Epithelial cell of esophagus (primary cell): ENCODE data around the gene HOXA11.

ENCODE experiments used
- DNase-seq: peaks from one replicate; pipeline ENCODE4 v3.0.0; 2010; ENCODE audit warnings: low read depth
- H3K4me3 ChIP-seq: 2 replicates; pipeline ENCODE4 v1.5.1; 2011; ENCODE audit warnings: mild to moderate bottlenecking, low read length, control low read depth
- TF ChIP-seq, protein P1 (sequence below): IDR thresholded peaks from 2 replicates; pipeline ENCODE4 v1.5.1; 2011; ENCODE audit warnings: low read depth, mild to moderate bottlenecking, low read length, control low read depth, inconsistent platforms; ENCODE audit not compliant: insufficient read depth; ENCODE audit errors: missing control alignments

The HOXA11 gene

DNA sequence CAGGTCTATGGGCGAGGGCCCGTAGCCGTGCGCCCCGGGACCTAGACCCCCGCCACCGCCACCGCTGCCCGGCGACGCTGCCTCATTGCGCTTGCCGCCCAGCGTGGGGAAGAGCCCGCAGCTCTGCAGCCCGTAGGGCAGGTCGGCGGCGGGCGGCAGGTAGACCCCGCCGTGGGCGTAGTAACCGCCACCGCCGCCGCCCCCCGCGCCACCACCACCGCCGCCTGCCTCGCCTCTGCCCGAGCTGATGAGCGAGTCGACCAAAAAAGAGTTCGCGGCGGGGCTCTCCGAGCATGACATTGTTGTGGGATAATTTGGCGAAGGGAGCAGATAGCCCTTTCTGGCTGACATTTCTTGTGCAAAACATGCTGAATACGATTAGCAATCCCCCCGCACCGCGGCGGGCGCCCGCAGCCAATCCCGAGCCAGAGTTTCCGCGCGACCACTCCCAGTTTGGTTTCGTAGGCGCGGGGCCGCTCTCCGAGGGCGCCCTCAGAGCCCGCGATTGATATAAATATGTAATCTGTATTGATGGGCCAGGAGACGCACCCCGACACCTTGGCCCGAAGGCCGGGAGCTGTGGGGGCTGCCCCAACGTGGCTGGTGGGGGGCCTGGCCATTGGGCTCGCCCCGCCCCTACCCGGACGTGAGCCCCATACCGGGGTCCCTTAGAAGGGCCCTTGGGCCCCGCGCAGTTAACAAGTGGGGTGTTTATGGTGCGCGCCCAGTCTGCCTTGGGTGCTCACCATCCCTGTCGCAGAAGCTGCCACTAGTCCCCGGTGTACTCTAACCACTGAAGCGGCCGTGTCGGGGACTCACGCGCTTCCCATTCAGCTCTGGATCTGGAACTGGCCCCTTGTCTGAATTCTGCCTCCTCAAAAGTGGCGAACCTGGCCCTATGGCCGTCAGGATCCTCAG, 10.8 kb downstream of the HOXA11 start, which contains the start of gene HOXA10:
Gene HOXA10, minus strand, starts transcription at position 365 of the 918 bp plus-strand sequence. Its CDS starts 14 bp downstream, at position 351.
- TF ChIP-seq, protein P1, sequence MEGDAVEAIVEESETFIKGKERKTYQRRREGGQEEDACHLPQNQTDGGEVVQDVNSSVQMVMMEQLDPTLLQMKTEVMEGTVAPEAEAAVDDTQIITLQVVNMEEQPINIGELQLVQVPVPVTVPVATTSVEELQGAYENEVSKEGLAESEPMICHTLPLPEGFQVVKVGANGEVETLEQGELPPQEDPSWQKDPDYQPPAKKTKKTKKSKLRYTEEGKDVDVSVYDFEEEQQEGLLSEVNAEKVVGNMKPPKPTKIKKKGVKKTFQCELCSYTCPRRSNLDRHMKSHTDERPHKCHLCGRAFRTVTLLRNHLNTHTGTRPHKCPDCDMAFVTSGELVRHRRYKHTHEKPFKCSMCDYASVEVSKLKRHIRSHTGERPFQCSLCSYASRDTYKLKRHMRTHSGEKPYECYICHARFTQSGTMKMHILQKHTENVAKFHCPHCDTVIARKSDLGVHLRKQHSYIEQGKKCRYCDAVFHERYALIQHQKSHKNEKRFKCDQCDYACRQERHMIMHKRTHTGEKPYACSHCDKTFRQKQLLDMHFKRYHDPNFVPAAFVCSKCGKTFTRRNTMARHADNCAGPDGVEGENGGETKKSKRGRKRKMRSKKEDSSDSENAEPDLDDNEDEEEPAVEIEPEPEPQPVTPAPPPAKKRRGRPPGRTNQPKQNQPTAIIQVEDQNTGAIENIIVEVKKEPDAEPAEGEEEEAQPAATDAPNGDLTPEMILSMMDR = no peak
- H3K4me3 ChIP-seq = no peak within 1 kb of the TSS
- DNase-seq = no peak

DNA sequence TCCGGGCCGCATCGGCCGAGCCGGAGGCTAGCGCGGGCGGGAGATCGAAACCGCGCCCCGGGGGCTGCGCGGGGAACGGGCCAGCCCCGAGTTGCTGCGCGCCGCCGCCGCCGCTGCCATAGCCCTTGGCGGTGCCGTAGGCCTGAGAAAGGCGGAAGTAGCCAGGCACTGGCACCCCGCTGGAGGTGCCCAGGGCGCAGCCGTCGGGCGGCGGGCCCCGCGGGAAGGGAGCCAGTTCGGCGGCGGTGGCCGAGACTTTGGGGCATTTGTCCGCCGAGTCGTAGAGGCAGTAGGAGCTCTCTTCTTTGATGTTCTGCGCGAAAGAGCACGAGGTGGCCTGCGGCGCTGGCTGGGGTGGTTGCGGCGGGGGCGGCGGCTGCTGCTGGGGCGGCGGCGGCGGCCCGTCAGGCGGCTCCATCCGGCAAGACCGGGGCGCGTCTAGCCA, 11.5 kb downstream of the HOXA11 start:
- H3K4me3 ChIP-seq = no peak overlapping the region
- TF ChIP-seq, protein P1 = no peak
- no peak for DNase-seq

DNA sequence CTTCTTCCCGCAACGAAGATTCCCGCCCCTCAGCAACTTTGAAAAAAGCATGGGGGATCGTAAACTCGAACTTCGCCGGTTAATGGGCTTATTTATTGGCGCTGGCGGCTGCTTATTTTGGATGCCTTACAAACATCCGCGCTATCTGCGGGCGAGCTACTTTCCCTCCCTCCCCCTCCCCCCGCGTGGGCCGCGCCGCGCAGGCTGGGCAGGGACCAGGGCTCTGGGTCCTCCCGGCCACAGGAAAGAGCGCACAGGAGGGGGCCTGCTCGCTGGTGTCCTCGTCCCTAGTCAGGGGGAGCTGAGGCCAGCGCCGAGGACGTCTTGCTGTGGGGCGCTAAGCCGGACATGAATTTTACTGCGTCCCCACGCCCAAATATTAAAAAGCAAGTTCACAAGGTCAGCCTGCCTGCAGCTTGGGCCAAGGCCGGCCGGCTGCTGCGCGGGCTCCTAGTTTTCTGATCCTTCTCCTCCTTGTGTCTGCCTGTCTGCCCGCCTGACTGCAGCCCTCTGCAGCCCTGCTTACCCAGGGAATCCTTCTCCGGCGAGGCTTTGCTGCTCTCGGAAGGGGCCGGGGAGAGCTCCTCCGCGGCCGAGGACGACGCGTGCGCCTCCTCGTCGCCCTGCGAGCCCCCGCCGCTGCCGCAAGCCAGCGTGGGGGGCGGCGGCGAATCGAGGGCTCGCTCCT, 12.1 kb downstream of the HOXA11 start:
- no peak overlapping the region for H3K4me3 ChIP-seq
- TF ChIP-seq, protein P1 = no peak
- DNase-seq = no peak

DNA sequence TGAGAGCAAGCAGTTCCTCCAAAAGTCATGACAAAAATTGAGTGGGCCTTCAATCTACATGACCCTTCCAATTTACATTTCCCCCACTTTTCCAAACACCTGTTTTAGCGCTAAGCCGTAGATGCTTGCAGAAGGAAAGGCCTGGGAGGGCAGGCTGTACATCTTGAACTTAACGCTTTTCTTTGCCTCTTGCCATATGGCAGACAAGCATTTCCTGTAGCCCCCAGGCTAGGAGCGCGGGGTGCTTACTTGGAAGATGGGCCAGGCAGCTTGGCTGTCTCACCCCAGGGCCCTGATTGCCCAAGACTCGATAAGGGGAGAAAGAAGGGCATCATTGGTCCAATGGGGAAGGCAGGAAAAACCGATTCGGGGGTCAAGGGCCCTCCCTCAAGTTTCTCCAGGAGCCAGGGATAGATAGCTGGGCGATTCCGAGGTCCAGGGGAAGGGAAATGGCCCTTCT, 12.7 kb downstream of the HOXA11 start:
- TF ChIP-seq, protein P1 = no peak
- H3K4me3 ChIP-seq = no peak overlapping the region
- no peak for DNase-seq

DNA sequence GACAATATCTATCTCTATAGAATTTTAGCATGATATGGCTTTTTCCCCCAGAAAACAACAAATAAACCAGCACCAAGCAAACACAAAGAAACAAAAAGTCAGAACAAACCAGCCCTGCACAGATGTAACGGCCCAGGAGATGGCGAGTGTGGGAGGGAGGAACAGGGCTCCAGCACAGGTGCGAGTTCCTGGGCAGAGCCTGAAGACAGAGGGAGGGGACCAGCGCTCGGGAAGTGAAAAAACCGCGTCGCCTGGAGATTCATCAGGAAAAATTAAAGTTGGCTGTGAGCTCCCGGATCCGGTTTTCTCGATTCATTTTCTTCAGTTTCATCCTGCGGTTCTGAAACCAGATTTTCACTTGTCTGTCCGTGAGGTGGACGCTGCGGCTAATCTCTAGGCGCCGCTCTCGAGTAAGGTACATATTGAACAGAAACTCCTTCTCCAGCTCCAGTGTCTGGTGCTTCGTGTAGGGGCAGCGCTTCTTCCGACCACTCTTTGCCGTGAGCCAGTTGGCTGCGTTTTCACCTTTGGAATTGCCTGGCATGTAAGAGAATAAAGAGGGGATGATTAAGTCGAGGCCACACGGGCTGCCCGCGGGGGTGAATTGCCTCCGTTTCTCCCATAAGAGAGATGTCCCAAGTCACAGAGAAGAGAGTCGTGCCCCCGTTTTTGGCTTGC, 13.3 kb downstream of the HOXA11 start:
- no peak overlapping the region for H3K4me3 ChIP-seq
- no peak for DNase-seq
- TF ChIP-seq, protein P1 = no peak

DNA sequence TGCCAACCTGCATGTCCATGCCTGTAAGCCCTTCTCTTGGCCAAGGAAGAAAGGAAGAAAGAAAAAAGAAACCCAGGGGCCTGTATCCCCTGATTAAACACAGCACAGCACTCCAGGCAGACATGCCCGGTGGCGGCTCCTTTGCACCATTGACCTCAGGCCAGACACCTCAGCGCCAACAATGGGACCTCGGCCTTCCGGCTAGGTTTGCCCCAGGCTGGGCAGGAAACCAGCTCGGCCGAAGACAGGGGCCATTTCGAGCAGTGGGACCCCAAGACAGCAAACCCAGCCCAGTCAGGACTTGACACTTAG, 13.8 kb downstream of the HOXA11 start:
- TF ChIP-seq, protein P1 = no peak
- H3K4me3 ChIP-seq = no peak overlapping the region
- DNase-seq = no peak
